Measurements from ENCODE around the gene RP2.
A peak's percentile ranks its signal among the peaks of the same experiment; 100 is the strongest.

RP2 gene
- total RNA-seq = 13.9 reads per million, percentile 39 among the genes with 10 or more reads in this experiment

GRCh38 chrX:46836701-46837557 is at the start of gene RP2:
TSS of gene RP2 (plus strand) at chrX:46837043. CDS start at chrX:46837101, 58 bp downstream.
- DNase-seq = peak; percentile 77

GRCh38 chrX:46788902-46789301 is 47.9 kb upstream of the RP2 start:
- no peak for DNase-seq

- no peak for DNase-seq
Measured at GRCh38 chrX:46791927-46792809, 44.7 kb upstream of the RP2 start.

GRCh38 chrX:46792810-46793188 is 44.0 kb upstream of the RP2 start:
- no peak for DNase-seq

GRCh38 chrX:46793386-46794143 is 43.3 kb upstream of the RP2 start:
- DNase-seq = no peak

GRCh38 chrX:46796574-46797191 is 40.2 kb upstream of the RP2 start:
- DNase-seq = peak; percentile 55

- DNase-seq = no peak
Measured at GRCh38 chrX:46803140-46803539, 33.7 kb upstream of the RP2 start.

GRCh38 chrX:46805270-46805669 is 31.6 kb upstream of the RP2 start:
- DNase-seq = no peak

GRCh38 chrX:46811121-46811520 is 25.7 kb upstream of the RP2 start:
- no peak for DNase-seq

- DNase-seq = no peak
Measured at GRCh38 chrX:46812445-46812844, 24.4 kb upstream of the RP2 start.

GRCh38 chrX:46814966-46815365 is 21.9 kb upstream of the RP2 start:
- DNase-seq = no peak

GRCh38 chrX:46819136-46819535 is 17.7 kb upstream of the RP2 start:
- no peak for DNase-seq

- DNase-seq = no peak
Measured at GRCh38 chrX:46820391-46821100, 16.3 kb upstream of the RP2 start.

GRCh38 chrX:46823481-46823880 is 13.4 kb upstream of the RP2 start:
- DNase-seq = no peak

- DNase-seq = no peak
Measured at GRCh38 chrX:46831765-46832327, 5.0 kb upstream of the RP2 start.

GRCh38 chrX:46837558-46838485 is 979 bp downstream of the RP2 start:
- no peak for DNase-seq

GRCh38 chrX:46838486-46838870 is 1.6 kb downstream of the RP2 start:
- DNase-seq = no peak

- no peak for DNase-seq
Measured at GRCh38 chrX:46838974-46839480, 2.2 kb downstream of the RP2 start.

- DNase-seq = no peak
Measured at GRCh38 chrX:46840946-46841345, 4.1 kb downstream of the RP2 start.

GRCh38 chrX:46841346-46841745 is 4.5 kb downstream of the RP2 start:
- DNase-seq = no peak
